ENCODE data around the gene SCAP. TPM values are rescaled to one million over a fixed set of nuclear protein-coding genes. Genes with fewer than 3 reads are reported as not detected.

Gene SCAP
- total and polyA plus RNA-seq, 2 of the 13 experiments (the other 11 are each of a cell fraction or from before 2014, with no cell fraction given), result 40.4 to 53.3 TPM

- TF ChIP-seq TBP (CRISPR knock-in tag; IDR thresholded peaks at IDR 0.05) (no peak), ZNF138 (CRISPR knock-in tag; IDR thresholded peaks at IDR 0.05; ENCODE audit: low read depth) (no peak), ZNF543 (CRISPR knock-in tag; IDR thresholded peaks at IDR 0.05) (no peak), ZNF382 (CRISPR knock-in tag; IDR thresholded peaks at IDR 0.05; ENCODE audit: borderline replicate concordance) (no peak)
- TF ChIP-seq, protein P1, sequence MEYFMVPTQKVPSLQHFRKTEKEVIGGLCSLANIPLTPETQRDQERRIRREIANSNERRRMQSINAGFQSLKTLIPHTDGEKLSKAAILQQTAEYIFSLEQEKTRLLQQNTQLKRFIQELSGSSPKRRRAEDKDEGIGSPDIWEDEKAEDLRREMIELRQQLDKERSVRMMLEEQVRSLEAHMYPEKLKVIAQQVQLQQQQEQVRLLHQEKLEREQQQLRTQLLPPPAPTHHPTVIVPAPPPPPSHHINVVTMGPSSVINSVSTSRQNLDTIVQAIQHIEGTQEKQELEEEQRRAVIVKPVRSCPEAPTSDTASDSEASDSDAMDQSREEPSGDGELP (IDR thresholded peaks at IDR 0.05; ENCODE audit: borderline replicate concordance, low read depth), result peak; percentile 68; the same call in 1 of the 2 replicates
Observed at GRCh38 chr3:47385007-47385406, 90.7 kb downstream of the SCAP start (continued).

GRCh38 chr3:47384425-47384824 lies 91.3 kb downstream of the SCAP start:
- no peaks in the 10 kb centered on the region for H3K9me3 ChIP-seq (ENCODE audit: low read length)
- POLR2A ChIA-PET, result no interaction called here
- no peaks in the 10 kb centered on the region; a peak in 1 of 5 replicates for H3K27me3 ChIP-seq (ENCODE audit: control insufficient read depth in 1 of 2, insufficient read depth in 2 of 2, low read length in 2 of 2)
- WGBS (ENCODE audit: low lambda C conversion rate), result 56% methylated on average over 4 of the region's 4 CpGs
- FAIRE-seq, result no peak
- peaks cover 3 to 15% of the 10 kb centered on the region in 2 experiments; a peak in 2 of 5 replicates for H3K36me3 ChIP-seq (replicated peaks in 1 of 2; ENCODE audit: control insufficient read depth in 1 of 2, insufficient read depth in 2 of 2, low read length in 2 of 2)
- CTCF ChIA-PET (ENCODE audit: low intra/inter-chr PET ratio, low total read pairs), result no interaction called here
- DNase-seq (ENCODE audit: low spot score), result no peak
- H3K4me3 ChIP-seq (replicated peaks in 1 of 3; ENCODE audit: insufficient read depth in 1 of 3, low read depth in 2 of 3, low read length in 3 of 3), result no peak overlapping the region
- H4K20me1 ChIP-seq (ENCODE audit: insufficient read depth, low read length), result peaks cover 20% of the 10 kb centered on the region
- peaks cover 64% of the 10 kb centered on the region for H3K79me2 ChIP-seq (ENCODE audit: insufficient read depth, low read length)
- H2AFZ ChIP-seq (ENCODE audit: low read length), result no peak overlapping the region
- intact Hi-C loops (cut with micrococcal nuclease; ENCODE audit: unreplicated experiment), result no loop called here
- H3K27ac ChIP-seq (ENCODE audit: extremely low read length, insufficient read depth, low read length), result peak overlapping the region; percentile 56
- TF ChIP-seq, protein P2, sequence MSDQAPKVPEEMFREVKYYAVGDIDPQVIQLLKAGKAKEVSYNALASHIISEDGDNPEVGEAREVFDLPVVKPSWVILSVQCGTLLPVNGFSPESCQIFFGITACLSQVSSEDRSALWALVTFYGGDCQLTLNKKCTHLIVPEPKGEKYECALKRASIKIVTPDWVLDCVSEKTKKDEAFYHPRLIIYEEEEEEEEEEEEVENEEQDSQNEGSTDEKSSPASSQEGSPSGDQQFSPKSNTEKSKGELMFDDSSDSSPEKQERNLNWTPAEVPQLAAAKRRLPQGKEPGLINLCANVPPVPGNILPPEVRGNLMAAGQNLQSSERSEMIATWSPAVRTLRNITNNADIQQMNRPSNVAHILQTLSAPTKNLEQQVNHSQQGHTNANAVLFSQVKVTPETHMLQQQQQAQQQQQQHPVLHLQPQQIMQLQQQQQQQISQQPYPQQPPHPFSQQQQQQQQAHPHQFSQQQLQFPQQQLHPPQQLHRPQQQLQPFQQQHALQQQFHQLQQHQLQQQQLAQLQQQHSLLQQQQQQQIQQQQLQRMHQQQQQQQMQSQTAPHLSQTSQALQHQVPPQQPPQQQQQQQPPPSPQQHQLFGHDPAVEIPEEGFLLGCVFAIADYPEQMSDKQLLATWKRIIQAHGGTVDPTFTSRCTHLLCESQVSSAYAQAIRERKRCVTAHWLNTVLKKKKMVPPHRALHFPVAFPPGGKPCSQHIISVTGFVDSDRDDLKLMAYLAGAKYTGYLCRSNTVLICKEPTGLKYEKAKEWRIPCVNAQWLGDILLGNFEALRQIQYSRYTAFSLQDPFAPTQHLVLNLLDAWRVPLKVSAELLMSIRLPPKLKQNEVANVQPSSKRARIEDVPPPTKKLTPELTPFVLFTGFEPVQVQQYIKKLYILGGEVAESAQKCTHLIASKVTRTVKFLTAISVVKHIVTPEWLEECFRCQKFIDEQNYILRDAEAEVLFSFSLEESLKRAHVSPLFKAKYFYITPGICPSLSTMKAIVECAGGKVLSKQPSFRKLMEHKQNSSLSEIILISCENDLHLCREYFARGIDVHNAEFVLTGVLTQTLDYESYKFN (CRISPR knock-in tag; conservative IDR thresholded peaks at IDR 0.05), result 0 out of 2 replicates have a peak, but pooled peaks have one; percentile 17
- TF ChIP-seq ONECUT2 (CRISPR knock-in tag; IDR thresholded peaks at IDR 0.05), result peak; percentile 64; the same call in 1 of the 2 replicates
- no peak for TF ChIP-seq TCF12 (IDR thresholded peaks at IDR 0.05)
- no peak for TF ChIP-seq TCF12 (CRISPR knock-in tag; IDR thresholded peaks at IDR 0.05)
- no peak for TF ChIP-seq ZNF275 (CRISPR knock-in tag; IDR thresholded peaks at IDR 0.05; ENCODE audit: borderline replicate concordance)
- TF ChIP-seq ZNF317 (CRISPR knock-in tag; IDR thresholded peaks at IDR 0.05), result no peak
- no peak for TF ChIP-seq TRAFD1 (CRISPR knock-in tag; IDR thresholded peaks at IDR 0.05; ENCODE audit: borderline replicate concordance)
- TF ChIP-seq, protein P3, sequence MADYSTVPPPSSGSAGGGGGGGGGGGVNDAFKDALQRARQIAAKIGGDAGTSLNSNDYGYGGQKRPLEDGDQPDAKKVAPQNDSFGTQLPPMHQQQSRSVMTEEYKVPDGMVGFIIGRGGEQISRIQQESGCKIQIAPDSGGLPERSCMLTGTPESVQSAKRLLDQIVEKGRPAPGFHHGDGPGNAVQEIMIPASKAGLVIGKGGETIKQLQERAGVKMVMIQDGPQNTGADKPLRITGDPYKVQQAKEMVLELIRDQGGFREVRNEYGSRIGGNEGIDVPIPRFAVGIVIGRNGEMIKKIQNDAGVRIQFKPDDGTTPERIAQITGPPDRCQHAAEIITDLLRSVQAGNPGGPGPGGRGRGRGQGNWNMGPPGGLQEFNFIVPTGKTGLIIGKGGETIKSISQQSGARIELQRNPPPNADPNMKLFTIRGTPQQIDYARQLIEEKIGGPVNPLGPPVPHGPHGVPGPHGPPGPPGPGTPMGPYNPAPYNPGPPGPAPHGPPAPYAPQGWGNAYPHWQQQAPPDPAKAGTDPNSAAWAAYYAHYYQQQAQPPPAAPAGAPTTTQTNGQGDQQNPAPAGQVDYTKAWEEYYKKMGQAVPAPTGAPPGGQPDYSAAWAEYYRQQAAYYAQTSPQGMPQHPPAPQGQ (CRISPR knock-in tag; IDR thresholded peaks at IDR 0.05; ENCODE audit: borderline replicate concordance), result no peak
- peaks cover 49% of the 10 kb centered on the region for H3K4me1 ChIP-seq (ENCODE audit: insufficient read depth, low read length)
- no TSS peak for BruUV-seq (replicated peaks)
- in situ Hi-C loops (cut with HindIII; ENCODE audit: extremely low pct_ligation_motif_present, low pct_unique_long_range_greater_than_20kb), result no loop called here
- H3K9ac ChIP-seq (ENCODE audit: insufficient read depth, low read depth, low read length), result no peak overlapping the region
- no peak for ATAC-seq
- no peak overlapping the region for H3K4me2 ChIP-seq (ENCODE audit: low read depth, low read length)

All from HepG2 (cell line).